IPS-NIHi7 (cell line): ENCODE measurements around the gene MTHFSD.

ENCODE experiments used
- DNase-seq: peaks from one replicate; pipeline ENCODE4 v3.0.0; 2012; ENCODE audit warnings: mixed read lengths; ENCODE audit errors: extremely low spot score

The MTHFSD gene

GRCh38 chr16:86502856-86503748, 51.9 kb downstream of the MTHFSD start:
- DNase-seq, result no peak

- DNase-seq, result no peak
Measured at GRCh38 chr16:86501989-86502855, 52.8 kb downstream of the MTHFSD start.

- DNase-seq, result no peak
Measured at GRCh38 chr16:86500708-86501510, 54.1 kb downstream of the MTHFSD start.

- DNase-seq, result no peak
Measured at GRCh38 chr16:86499889-86500707, 54.9 kb downstream of the MTHFSD start.

- no peak for DNase-seq
Measured at GRCh38 chr16:86499440-86499786, 55.6 kb downstream of the MTHFSD start.

- no peak for DNase-seq
Measured at GRCh38 chr16:86498671-86499439, 56.2 kb downstream of the MTHFSD start.

GRCh38 chr16:86498155-86498670, 56.8 kb downstream of the MTHFSD start:
- no peak for DNase-seq

GRCh38 chr16:86497551-86498021, 57.4 kb downstream of the MTHFSD start:
- no peak for DNase-seq

- DNase-seq, result no peak
Measured at GRCh38 chr16:86496929-86497461, 58.0 kb downstream of the MTHFSD start.

GRCh38 chr16:86496262-86496928, 58.6 kb downstream of the MTHFSD start:
- DNase-seq, result no peak

- no peak for DNase-seq
Measured at GRCh38 chr16:86495756-86496261, 59.2 kb downstream of the MTHFSD start.

- DNase-seq, result no peak
Measured at GRCh38 chr16:86495357-86495701, 59.7 kb downstream of the MTHFSD start.

- no peak for DNase-seq
Measured at GRCh38 chr16:86494565-86495356, 60.3 kb downstream of the MTHFSD start.

GRCh38 chr16:86494039-86494564, 60.9 kb downstream of the MTHFSD start:
- no peak for DNase-seq

- no peak for DNase-seq
Measured at GRCh38 chr16:86492961-86493629, 61.9 kb downstream of the MTHFSD start.

- no peak for DNase-seq
Measured at GRCh38 chr16:86492267-86492960, 62.6 kb downstream of the MTHFSD start.

GRCh38 chr16:86491640-86492023, 63.4 kb downstream of the MTHFSD start:
- no peak for DNase-seq
